Measurements from ENCODE around the gene OR2W1.

The OR2W1 gene

GRCh38 chr6:28996844-28997510 is 48.0 kb downstream of the OR2W1 start:
- DNase-seq (ENCODE audit: low read depth): no peak

DNA sequence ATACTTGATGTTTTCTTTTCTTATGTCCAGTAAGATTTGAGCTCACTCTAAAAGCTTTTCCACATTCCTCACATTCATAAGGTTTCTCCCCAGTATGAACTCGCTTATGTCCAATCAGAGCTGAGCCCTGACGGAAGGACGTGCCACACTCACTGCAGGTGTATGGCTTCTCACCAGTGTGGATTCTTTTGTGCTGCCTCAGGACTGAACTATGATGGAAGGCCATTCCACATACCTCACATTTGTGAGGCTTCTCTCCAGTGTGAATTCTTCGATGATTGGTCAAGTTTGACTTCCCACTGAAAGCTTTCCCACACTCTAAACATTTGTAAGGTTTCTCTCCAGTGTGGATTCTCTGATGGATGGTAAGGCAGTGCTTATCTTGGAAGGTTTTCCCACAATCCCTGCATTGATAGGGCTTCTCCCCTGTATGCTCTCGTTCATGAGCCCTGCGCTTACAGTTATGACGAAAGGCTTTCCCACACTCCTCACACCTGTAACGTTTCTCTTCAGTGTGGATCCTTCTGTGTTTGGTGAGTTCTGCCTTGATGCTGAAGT is 49.8 kb downstream of the OR2W1 start:
- DNase-seq (ENCODE audit: low read depth): no peak
